Fibroblast of mammary gland (primary cell): ENCODE measurements around the gene MCU.

Source experiments
- DNase-seq: peaks from one replicate; pipeline ENCODE4 v3.0.0-alpha.2; 2010; ENCODE audit warnings: low read depth
- H3K4me3 ChIP-seq: 2 replicates; pipeline ENCODE4 v1.5.1; 2011; ENCODE audit warnings: low read depth, mild to moderate bottlenecking, low read length, moderate library complexity; ENCODE audit not compliant: control insufficient read depth
- CTCF ChIP-seq: conservative IDR thresholded peaks from 2 replicates; pipeline ENCODE4 v1.5.1; 2011; ENCODE audit warnings: low read depth, low read length, inconsistent platforms; ENCODE audit not compliant: control insufficient read depth, insufficient read depth

The MCU gene

GRCh38 chr10:72688208-72688651 lies 3.7 kb upstream of the MCU start:
- DNase-seq = peak; percentile 82
- no peak overlapping the region for H3K4me3 ChIP-seq
- no peak for TF ChIP-seq CTCF

GRCh38 chr10:72689660-72690059 lies 2.3 kb upstream of the MCU start:
- DNase-seq = no peak
- H3K4me3 ChIP-seq = no peak overlapping the region
- no peak for TF ChIP-seq CTCF

- TF ChIP-seq CTCF = no peak
- DNase-seq = no peak
- H3K4me3 ChIP-seq = no peak overlapping the region
These were observed 1.7 kb upstream of the MCU start for GRCh38 chr10:72690071-72690755.

- no peak for TF ChIP-seq CTCF
- no peak for DNase-seq
- H3K4me3 ChIP-seq = peak overlapping the region; percentile 56
These were observed 477 bp upstream of the MCU start for GRCh38 chr10:72691470-72691862.

- TF ChIP-seq CTCF = no peak
- no peak for DNase-seq
- H3K4me3 ChIP-seq = peak overlapping the region; percentile 87
These were observed 726 bp downstream of the MCU start for GRCh38 chr10:72692744-72692993.

- peak; percentile 23 for DNase-seq
- TF ChIP-seq CTCF = no peak
- H3K4me3 ChIP-seq = peak overlapping the region; percentile 87
These were observed 1.2 kb downstream of the MCU start for GRCh38 chr10:72692994-72693781.
